IPS-11a (cell line): ENCODE measurements around the gene PTP4A1.
"Not testable (repeated sequence)": the region's sequence is repeated elsewhere in the genome, so short reads cannot be mapped to it uniquely, and the experiment has no call there.

Experiments
- H3K4me3 ChIP-seq: one replicate; pipeline ENCODE4 v1.5.1; 2013; ENCODE audit warnings: low read depth, low read length, control low read depth

Gene PTP4A1

GRCh38 chr6:63572044-63572746 lies at the start of gene PTP4A1, which contains the start of gene LOC128125822:
PTP4A1 (plus strand) TSS chr6:63572480; CDS start chr6:63576881, 4,401 bp downstream.
LOC128125822 (plus strand) TSS chr6:63572480.
- peak within 1 kb of the TSS; percentile 88 for H3K4me3 ChIP-seq

GRCh38 chr6:63522911-63523287 lies 49.4 kb upstream of the PTP4A1 start:
- not testable (repeated sequence) for H3K4me3 ChIP-seq

- no peak overlapping the region for H3K4me3 ChIP-seq
Measured at GRCh38 chr6:63523630-63524029, 48.6 kb upstream of the PTP4A1 start.

GRCh38 chr6:63525186-63525878 lies 46.9 kb upstream of the PTP4A1 start:
- H3K4me3 ChIP-seq, result no peak overlapping the region

GRCh38 chr6:63526931-63527330 lies 45.3 kb upstream of the PTP4A1 start:
- no peak overlapping the region for H3K4me3 ChIP-seq

GRCh38 chr6:63527658-63528514 lies 44.4 kb upstream of the PTP4A1 start:
- no peak overlapping the region for H3K4me3 ChIP-seq

GRCh38 chr6:63529498-63529897 lies 42.8 kb upstream of the PTP4A1 start:
- no peak overlapping the region for H3K4me3 ChIP-seq

- no peak overlapping the region for H3K4me3 ChIP-seq
Measured at GRCh38 chr6:63530182-63530581, 42.1 kb upstream of the PTP4A1 start.

GRCh38 chr6:63530991-63531390 lies 41.3 kb upstream of the PTP4A1 start:
- no peak overlapping the region for H3K4me3 ChIP-seq

GRCh38 chr6:63533026-63533425 lies 39.3 kb upstream of the PTP4A1 start:
- H3K4me3 ChIP-seq, result no peak overlapping the region

GRCh38 chr6:63533952-63534351 lies 38.3 kb upstream of the PTP4A1 start:
- H3K4me3 ChIP-seq, result no peak overlapping the region

GRCh38 chr6:63537201-63537958 lies 34.9 kb upstream of the PTP4A1 start:
- H3K4me3 ChIP-seq, result no peak overlapping the region

GRCh38 chr6:63537959-63538300 lies 34.4 kb upstream of the PTP4A1 start:
- no peak overlapping the region for H3K4me3 ChIP-seq

- H3K4me3 ChIP-seq, result no peak overlapping the region
Measured at GRCh38 chr6:63538550-63538949, 33.7 kb upstream of the PTP4A1 start.

GRCh38 chr6:63543001-63543400 lies 29.3 kb upstream of the PTP4A1 start:
- H3K4me3 ChIP-seq, result no peak overlapping the region

- no peak overlapping the region for H3K4me3 ChIP-seq
Measured at GRCh38 chr6:63543982-63544381, 28.3 kb upstream of the PTP4A1 start.

GRCh38 chr6:63546236-63546635 lies 26.0 kb upstream of the PTP4A1 start:
- no peak overlapping the region for H3K4me3 ChIP-seq

- H3K4me3 ChIP-seq, result no peak overlapping the region
Measured at GRCh38 chr6:63546697-63547096, 25.6 kb upstream of the PTP4A1 start.

- H3K4me3 ChIP-seq, result no peak overlapping the region
Measured at GRCh38 chr6:63549076-63549475, 23.2 kb upstream of the PTP4A1 start.

- H3K4me3 ChIP-seq, result no peak overlapping the region
Measured at GRCh38 chr6:63553208-63553607, 19.1 kb upstream of the PTP4A1 start.

- H3K4me3 ChIP-seq, result no peak overlapping the region
Measured at GRCh38 chr6:63553900-63554299, 18.4 kb upstream of the PTP4A1 start.
